ENCODE results near the gene SLC5A10.

SLC5A10 gene

DNA sequence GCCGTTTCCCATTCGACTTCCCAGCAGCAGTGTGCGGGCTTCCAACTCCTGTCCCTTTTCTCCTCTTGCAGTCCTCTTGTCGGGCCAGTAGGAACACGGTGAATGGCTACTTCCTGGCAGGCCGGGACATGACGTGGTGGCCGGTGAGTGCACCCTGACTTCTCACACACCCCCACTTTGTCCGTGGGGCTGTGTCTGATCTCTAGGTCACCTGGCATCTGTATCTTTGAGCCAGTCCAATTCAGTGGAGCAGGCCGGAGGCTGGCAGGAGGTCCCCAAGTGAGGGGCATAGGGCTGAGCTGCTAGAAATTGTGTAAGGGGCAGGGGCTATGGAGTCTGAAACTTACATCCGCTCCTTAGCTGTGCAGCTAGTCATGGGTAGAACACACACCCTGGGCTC is 6.6 kb downstream of the SLC5A10 start:
- TF ChIP-seq, protein P1, sequence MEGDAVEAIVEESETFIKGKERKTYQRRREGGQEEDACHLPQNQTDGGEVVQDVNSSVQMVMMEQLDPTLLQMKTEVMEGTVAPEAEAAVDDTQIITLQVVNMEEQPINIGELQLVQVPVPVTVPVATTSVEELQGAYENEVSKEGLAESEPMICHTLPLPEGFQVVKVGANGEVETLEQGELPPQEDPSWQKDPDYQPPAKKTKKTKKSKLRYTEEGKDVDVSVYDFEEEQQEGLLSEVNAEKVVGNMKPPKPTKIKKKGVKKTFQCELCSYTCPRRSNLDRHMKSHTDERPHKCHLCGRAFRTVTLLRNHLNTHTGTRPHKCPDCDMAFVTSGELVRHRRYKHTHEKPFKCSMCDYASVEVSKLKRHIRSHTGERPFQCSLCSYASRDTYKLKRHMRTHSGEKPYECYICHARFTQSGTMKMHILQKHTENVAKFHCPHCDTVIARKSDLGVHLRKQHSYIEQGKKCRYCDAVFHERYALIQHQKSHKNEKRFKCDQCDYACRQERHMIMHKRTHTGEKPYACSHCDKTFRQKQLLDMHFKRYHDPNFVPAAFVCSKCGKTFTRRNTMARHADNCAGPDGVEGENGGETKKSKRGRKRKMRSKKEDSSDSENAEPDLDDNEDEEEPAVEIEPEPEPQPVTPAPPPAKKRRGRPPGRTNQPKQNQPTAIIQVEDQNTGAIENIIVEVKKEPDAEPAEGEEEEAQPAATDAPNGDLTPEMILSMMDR (IDR thresholded peaks at IDR 0.05; ENCODE audit: control extremely low read depth, extremely low read depth, low read depth, missing control alignments) = no peak
- POLR2A ChIA-PET = interaction anchor here (0.6 kb wide), 1 partner anchor 10 kb away, joined by 3 read pairs; no protein-coding TSS in a partner anchor
- no peak for DNase-seq (ENCODE audit: extremely low spot score)
- CTCF ChIA-PET = interaction anchor here (0.9 to 3.4 kb wide), 3 partner anchors 11 to 332 kb away, joined by 3 to 26 read pairs (median 3); no protein-coding TSS in a partner anchor

DNA sequence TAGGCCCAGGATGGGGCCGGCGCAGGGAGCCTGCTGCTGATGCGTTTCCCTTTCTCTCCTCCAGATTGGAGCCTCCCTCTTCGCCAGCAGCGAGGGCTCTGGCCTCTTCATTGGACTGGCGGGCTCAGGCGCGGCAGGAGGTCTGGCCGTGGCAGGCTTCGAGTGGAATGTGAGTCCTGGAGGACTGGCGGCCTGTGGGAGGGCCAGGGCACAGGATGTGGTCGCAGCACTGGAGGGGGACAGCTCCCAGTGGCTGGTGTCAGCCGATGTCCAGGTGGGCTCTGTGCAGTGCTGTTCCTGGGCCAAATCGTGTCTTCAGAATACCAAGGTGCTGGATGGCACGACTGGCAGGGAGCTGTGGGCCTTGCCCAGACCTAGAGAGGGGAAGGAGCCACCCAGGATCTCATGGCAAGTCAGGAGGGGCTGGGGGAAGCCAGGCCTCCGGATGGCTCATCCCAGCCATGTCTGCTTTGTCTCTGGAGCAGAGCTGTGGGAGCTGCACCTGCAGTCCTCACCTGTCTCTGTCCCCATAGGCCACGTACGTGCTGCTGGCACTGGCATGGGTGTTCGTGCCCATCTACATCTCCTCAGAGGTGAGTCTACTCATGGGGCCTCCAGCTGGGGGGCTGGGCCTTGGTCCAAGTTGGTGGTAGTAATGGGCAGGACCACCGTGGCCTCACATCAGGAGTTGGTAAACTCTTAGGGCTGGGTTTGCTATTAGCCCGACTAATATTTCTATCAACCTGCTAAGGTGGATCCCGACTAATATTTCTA is 7.3 kb downstream of the SLC5A10 start:
- ChIA-PET CTCF (interaction anchor here (0.9 to 3.4 kb wide), 11 partner anchors 10 to 333 kb away, joined by 3 to 28 read pairs (median 13); partner anchors contain the start of gene FAM83G), POLR2A (interaction anchor here (0.6 kb wide), 1 partner anchor 11 kb away, joined by 3 read pairs; no protein-coding TSS in a partner anchor)
- no peak for DNase-seq (ENCODE audit: extremely low spot score)
- TF ChIP-seq, protein P1 (IDR thresholded peaks at IDR 0.05; ENCODE audit: control extremely low read depth, extremely low read depth, low read depth, missing control alignments) = no peak

DNA sequence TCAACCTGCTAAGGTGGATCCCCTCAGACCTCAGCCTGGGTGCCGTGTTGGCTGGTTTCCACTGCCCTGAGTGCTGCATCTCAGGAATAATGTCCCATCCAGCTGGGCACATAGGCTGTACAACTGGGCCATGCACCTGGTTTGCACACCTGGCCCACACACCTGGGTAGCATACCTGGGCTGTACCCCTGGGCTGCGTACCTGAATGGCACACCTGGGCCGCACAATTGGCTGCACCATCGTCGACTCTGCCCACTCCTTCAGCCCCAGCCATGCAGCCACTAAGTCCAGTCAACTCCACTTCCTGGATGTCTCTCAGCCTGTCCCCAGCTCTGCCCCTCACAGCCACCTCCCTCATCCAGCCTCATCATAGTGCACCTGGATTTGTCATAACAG is 7.9 kb downstream of the SLC5A10 start:
- DNase-seq (ENCODE audit: extremely low spot score) = no peak
- ChIA-PET CTCF (interaction anchor here (1.0 to 3.4 kb wide), 11 partner anchors 8 to 64 kb away, joined by 3 to 78 read pairs (median 14); partner anchors contain the start of genes FAM83G and SLC5A10), POLR2A (no interaction called here)
- TF ChIP-seq, protein P1 (IDR thresholded peaks at IDR 0.05; ENCODE audit: control extremely low read depth, extremely low read depth, low read depth, missing control alignments) = no peak

DNA sequence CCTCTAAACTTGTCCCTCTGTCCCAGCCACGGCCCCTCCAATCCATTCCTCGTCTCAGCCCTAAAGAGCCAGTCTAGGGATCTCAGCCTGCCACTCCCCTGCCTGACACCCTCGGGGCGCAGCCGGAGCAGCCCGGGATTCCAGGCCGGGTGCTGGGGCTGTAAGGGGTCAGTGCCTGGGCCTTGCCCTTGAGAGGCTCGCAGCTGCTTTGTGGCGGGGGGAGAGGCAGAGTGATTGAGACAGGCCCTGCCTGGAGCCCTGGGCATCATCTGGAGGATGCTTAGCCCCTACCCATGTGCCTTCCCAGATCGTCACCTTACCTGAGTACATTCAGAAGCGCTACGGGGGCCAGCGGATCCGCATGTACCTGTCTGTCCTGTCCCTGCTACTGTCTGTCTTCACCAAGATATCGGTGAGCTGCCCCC is 8.3 kb downstream of the SLC5A10 start:
- POLR2A ChIA-PET = no interaction called here
- TF ChIP-seq, protein P1 (IDR thresholded peaks at IDR 0.05; ENCODE audit: control extremely low read depth, extremely low read depth, low read depth, missing control alignments) = no peak
- DNase-seq (ENCODE audit: extremely low spot score) = no peak
- CTCF ChIA-PET = interaction anchor here (0.9 to 3.4 kb wide), 21 partner anchors 8 to 403 kb away, joined by 3 to 78 read pairs (median 10); partner anchors contain the start of genes B9D1, FAM83G and SLC5A10

DNA sequence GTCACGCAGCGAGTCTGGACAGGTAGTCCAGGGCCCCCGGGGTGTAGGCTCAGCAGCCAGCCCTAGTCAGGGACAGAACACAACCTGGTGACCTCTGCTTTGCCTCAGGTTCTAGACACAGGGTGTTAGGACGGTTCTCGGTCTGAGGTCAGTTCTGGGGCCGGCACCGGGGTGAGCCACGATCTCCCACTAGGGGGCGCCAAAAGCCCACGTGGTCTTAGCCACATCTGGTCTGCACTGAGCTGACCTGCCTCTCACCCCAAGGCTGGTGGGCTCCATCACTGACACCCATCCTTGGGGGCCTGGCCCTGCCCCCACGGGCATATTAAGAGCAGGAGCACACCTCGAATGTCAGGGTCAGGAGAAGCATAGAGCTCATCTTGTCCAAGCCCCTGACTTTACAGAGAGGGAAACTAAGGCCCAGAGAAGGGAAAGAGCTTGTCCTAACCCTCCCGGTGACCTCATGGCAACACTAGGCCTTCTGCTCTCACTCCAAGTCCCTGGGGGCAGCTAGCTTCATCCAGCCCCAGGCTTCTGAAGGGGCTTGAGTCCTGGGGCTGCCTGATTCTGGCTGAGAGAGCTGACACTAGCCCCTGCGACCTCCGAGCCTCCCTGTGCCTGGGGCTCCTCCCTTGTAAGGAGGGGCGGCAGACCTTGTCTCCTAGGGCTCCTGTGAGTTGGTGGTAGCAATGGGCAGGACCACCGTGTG is 9.0 kb downstream of the SLC5A10 start:
- ChIA-PET CTCF (interaction anchor here (0.6 to 3.4 kb wide), 39 partner anchors 9 to 402 kb away, joined by 3 to 78 read pairs (median 5); partner anchors contain the start of genes B9D1, FAM83G, PRPSAP2 and SLC5A10), POLR2A (no interaction called here)
- DNase-seq (ENCODE audit: extremely low spot score) = peak; percentile 91
- TF ChIP-seq, protein P1 (IDR thresholded peaks at IDR 0.05; ENCODE audit: control extremely low read depth, extremely low read depth, low read depth, missing control alignments) = peak; percentile 88

Data from GM10248 (cell line).